ENCODE measurements around the gene KMO. TPM values are rescaled to one million over a fixed set of nuclear protein-coding genes. Genes with fewer than 3 reads are reported as not detected.

Gene KMO
- total RNA-seq, 1 donor from 2014 or later: 23.0 TPM

GRCh38 chr1:241641773-241642592 is 109.8 kb downstream of the KMO start:
- no peaks in the 10 kb centered on the region for H3K27me3 ChIP-seq (ENCODE audit: low read depth)
- peaks cover 27% of the 10 kb centered on the region for H3K4me1 ChIP-seq
- no peak overlapping the region for H3K4me3 ChIP-seq
- no peak overlapping the region for H3K27ac ChIP-seq
- intact Hi-C loops (cut with DNase I): no loop called here
- DNase-seq (no peak), ATAC-seq (no peak)
- no peaks in the 10 kb centered on the region for H3K36me3 ChIP-seq
- no peaks in the 10 kb centered on the region for H3K9me3 ChIP-seq
- no peak for TF ChIP-seq CTCF (IDR thresholded peaks at IDR 0.05)

GRCh38 chr1:241642593-241642944 is 110.4 kb downstream of the KMO start:
- no peak for TF ChIP-seq CTCF (IDR thresholded peaks at IDR 0.05)
- intact Hi-C loops (cut with DNase I): no loop called here
- no peaks in the 10 kb centered on the region for H3K27me3 ChIP-seq (ENCODE audit: low read depth)
- no peaks in the 10 kb centered on the region for H3K9me3 ChIP-seq
- DNase-seq: no peak
- peaks cover 21% of the 10 kb centered on the region for H3K4me1 ChIP-seq
- no peaks in the 10 kb centered on the region for H3K36me3 ChIP-seq
- no peak overlapping the region for H3K4me3 ChIP-seq
- no peak for ATAC-seq
- H3K27ac ChIP-seq: no peak overlapping the region

- no peak overlapping the region for H3K27ac ChIP-seq
- intact Hi-C loops (cut with DNase I): no loop called here
- TF ChIP-seq CTCF (IDR thresholded peaks at IDR 0.05): no peak
- H3K4me3 ChIP-seq: no peak overlapping the region
- DNase-seq (no peak), ATAC-seq (no peak)
- peaks cover 4% of the 10 kb centered on the region for H3K4me1 ChIP-seq
- no peaks in the 10 kb centered on the region for H3K27me3 ChIP-seq (ENCODE audit: low read depth)
- no peaks in the 10 kb centered on the region for H3K9me3 ChIP-seq
- H3K36me3 ChIP-seq: no peaks in the 10 kb centered on the region
These were observed 112.1 kb downstream of the KMO start for GRCh38 chr1:241644259-241644658.

- H3K36me3 ChIP-seq: no peaks in the 10 kb centered on the region
- DNase-seq: no peak
- H3K9me3 ChIP-seq: no peaks in the 10 kb centered on the region
- H3K27me3 ChIP-seq (ENCODE audit: low read depth): no peaks in the 10 kb centered on the region
- H3K4me3 ChIP-seq: no peak overlapping the region
- H3K27ac ChIP-seq: no peak overlapping the region
- peaks cover 4% of the 10 kb centered on the region for H3K4me1 ChIP-seq
- intact Hi-C loops (cut with DNase I): no loop called here
- no peak for TF ChIP-seq CTCF (IDR thresholded peaks at IDR 0.05)
- ATAC-seq: no peak
These were observed 113.0 kb downstream of the KMO start for GRCh38 chr1:241645199-241645598.

Other genes starting within 250 kb of the KMO start
- 0.21 TPM for gene RGS7, start 175.2 kb upstream of the KMO start, total RNA-seq
- 42.1 TPM for gene FH, start 12.6 kb upstream of the KMO start, total RNA-seq
- gene CHML, start 108.0 kb downstream of the KMO start, total RNA-seq: 14.5 TPM
- gene OPN3, start 108.0 kb downstream of the KMO start, total RNA-seq: 36.5 TPM
- gene WDR64, start 119.9 kb downstream of the KMO start, total RNA-seq: not detected

All from lower lobe of right lung (tissue), 2 donors.